ENCODE measurements around the gene AIPL1.

DNA sequence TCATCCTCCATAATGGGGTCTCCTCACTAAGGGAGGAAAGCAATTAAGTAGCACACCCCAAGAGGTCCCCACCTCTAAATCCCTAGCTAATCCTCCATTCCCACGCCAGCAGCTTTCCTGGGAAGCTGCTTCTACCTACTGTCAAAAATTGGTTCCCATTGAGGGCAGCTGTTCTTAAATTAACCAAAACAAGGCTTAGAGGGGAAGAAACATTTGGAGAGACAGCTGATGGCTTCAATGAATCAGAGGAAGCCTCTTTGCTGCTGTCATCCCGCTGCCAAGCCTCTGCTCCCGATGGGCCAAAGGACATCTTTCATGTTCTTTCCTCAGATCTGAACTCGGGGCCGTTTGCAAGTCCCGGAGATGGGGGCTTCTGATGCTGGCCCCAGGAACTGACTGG lies 26.6 kb downstream of the AIPL1 start:
- TF ChIP-seq, protein P1, sequence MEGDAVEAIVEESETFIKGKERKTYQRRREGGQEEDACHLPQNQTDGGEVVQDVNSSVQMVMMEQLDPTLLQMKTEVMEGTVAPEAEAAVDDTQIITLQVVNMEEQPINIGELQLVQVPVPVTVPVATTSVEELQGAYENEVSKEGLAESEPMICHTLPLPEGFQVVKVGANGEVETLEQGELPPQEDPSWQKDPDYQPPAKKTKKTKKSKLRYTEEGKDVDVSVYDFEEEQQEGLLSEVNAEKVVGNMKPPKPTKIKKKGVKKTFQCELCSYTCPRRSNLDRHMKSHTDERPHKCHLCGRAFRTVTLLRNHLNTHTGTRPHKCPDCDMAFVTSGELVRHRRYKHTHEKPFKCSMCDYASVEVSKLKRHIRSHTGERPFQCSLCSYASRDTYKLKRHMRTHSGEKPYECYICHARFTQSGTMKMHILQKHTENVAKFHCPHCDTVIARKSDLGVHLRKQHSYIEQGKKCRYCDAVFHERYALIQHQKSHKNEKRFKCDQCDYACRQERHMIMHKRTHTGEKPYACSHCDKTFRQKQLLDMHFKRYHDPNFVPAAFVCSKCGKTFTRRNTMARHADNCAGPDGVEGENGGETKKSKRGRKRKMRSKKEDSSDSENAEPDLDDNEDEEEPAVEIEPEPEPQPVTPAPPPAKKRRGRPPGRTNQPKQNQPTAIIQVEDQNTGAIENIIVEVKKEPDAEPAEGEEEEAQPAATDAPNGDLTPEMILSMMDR (IDR thresholded peaks at IDR 0.05): no peak
- TF ChIP-seq EZH2 (IDR thresholded peaks at IDR 0.05; ENCODE audit: borderline replicate concordance, insufficient read depth, low read depth, low read length, poor library complexity, severe bottlenecking): no peak
